Fibroblast of lung (primary cell): ENCODE data around the gene TSPAN19. TPM values are rescaled to one million over a fixed set of nuclear protein-coding genes. Genes with fewer than 3 reads are reported as not detected.

ENCODE experiments used
- DNase-seq, 2 donors: peaks; one replicate each; pipeline versions ENCODE4 v3.0.0 to v3.0.0-alpha.2; 2010; ENCODE audit warnings: low read depth in 2 of 2
- H2AFZ ChIP-seq: 2 replicates; pipeline ENCODE4 v1.5.1; 2012; ENCODE audit warnings: low read length, control low read depth, inconsistent platforms
- H3K27ac ChIP-seq: 2 replicates; pipeline ENCODE4 v1.5.1; 2011; ENCODE audit warnings: low read length, control low read depth; ENCODE audit not compliant: insufficient read depth
- H3K27me3 ChIP-seq: 2 replicates; pipeline ENCODE4 v1.5.1; 2011; ENCODE audit warnings: mild to moderate bottlenecking, low read length; ENCODE audit not compliant: control insufficient read depth, insufficient read depth
- H3K36me3 ChIP-seq: 2 replicates; pipeline ENCODE4 v1.5.1; 2011; ENCODE audit warnings: low read length; ENCODE audit not compliant: control insufficient read depth, insufficient read depth
- H3K4me1 ChIP-seq: 2 replicates; pipeline ENCODE4 v1.5.1; 2011; ENCODE audit warnings: low read length; ENCODE audit not compliant: control insufficient read depth, insufficient read depth; ENCODE audit errors: extremely low read depth
- H3K4me2 ChIP-seq: 2 replicates; pipeline ENCODE4 v1.5.1; 2011; ENCODE audit warnings: low read length, control low read depth; ENCODE audit not compliant: insufficient read depth; ENCODE audit errors: extremely low read depth
- H3K4me3 ChIP-seq, 4 experiments: fragments of 200-600 bp in 1 of 4; sonication (generic) in 1 of 4; replicated peaks in 1 of 4; 2 replicates each; pipeline ENCODE4 v1.5.1; 2011 to 2016; ENCODE audit warnings: low read length in 4 of 4, low read depth in 3 of 4, mild to moderate bottlenecking in 3 of 4, control low read depth in 2 of 4, inconsistent platforms in 1 of 4, mixed read lengths in 1 of 4; ENCODE audit not compliant: insufficient read depth in 1 of 4; ENCODE audit errors: control extremely low read depth in 1 of 4
- H3K79me2 ChIP-seq: 2 replicates; pipeline ENCODE4 v1.5.1; 2012; ENCODE audit warnings: mild to moderate bottlenecking, low read length, inconsistent platforms; ENCODE audit not compliant: control insufficient read depth, insufficient read depth
- H3K9ac ChIP-seq: 2 replicates; pipeline ENCODE4 v1.5.1; 2011; ENCODE audit warnings: mild to moderate bottlenecking, low read length, control low read depth; ENCODE audit not compliant: insufficient read depth
- H3K9me3 ChIP-seq: 2 replicates; pipeline ENCODE4 v1.5.1; 2012; ENCODE audit warnings: low read depth, low read length; ENCODE audit not compliant: control insufficient read depth, insufficient read depth
- H4K20me1 ChIP-seq: 2 replicates; pipeline ENCODE4 v1.5.1; 2011; ENCODE audit warnings: low read length; ENCODE audit not compliant: control insufficient read depth, insufficient read depth; ENCODE audit errors: extremely low read depth
- CTCF ChIP-seq, 2 donors: IDR thresholded peaks in 1 of 2; conservative IDR thresholded peaks in 1 of 2; 1 replicate in 1 of 2; 2 replicates in 1 of 2; pipeline ENCODE4 v1.5.1; 2011 to 2012; ENCODE audit warnings: low read length in 2 of 2, control low read depth in 1 of 2, inconsistent platforms in 1 of 2, low read depth in 1 of 2, mild to moderate bottlenecking in 1 of 2
- EZH2 ChIP-seq: IDR thresholded peaks from 2 replicates; pipeline ENCODE4 v1.5.1; 2012; ENCODE audit warnings: low read length, control low read depth, mild to moderate bottlenecking; ENCODE audit errors: missing control alignments
- polyA plus RNA-seq, 2 donors: library from polyadenylated mRNA; depleted of rRNA in 1 of 2; stranded (reverse) in 1 of 2; unstranded in 1 of 2; fragments of >200 nt; gene quantifications; 2 replicates each; pipeline ENCODE4 v1.2.1, GENCODE V29; 2011 to 2012; ENCODE audit warnings: missing spikeins in 1 of 2
- total RNA-seq: library from RNA; depleted of rRNA; stranded (reverse); fragments of >200 nt; gene quantifications from 2 replicates; pipeline ENCODE4 v1.2.1, GENCODE V29; 2014

The TSPAN19 gene
- total and polyA plus RNA-seq, 2 donors (not counting 1 experiment from before 2014, with no cell fraction given), result not detected

- no peak overlapping the region for H3K27ac ChIP-seq
- DNase-seq, result no peak
- H3K4me3 ChIP-seq, result no peak overlapping the region
- no peak overlapping the region for H2AFZ ChIP-seq
- no peak overlapping the region for H3K9ac ChIP-seq
- no peaks in the 10 kb centered on the region for H3K27me3 ChIP-seq
- no peaks in the 10 kb centered on the region for H4K20me1 ChIP-seq
- no peaks in the 10 kb centered on the region for H3K4me1 ChIP-seq
- H3K9me3 ChIP-seq, result no peaks in the 10 kb centered on the region
- H3K4me2 ChIP-seq, result no peak overlapping the region
- no peak for TF ChIP-seq CTCF (conservative IDR thresholded peaks at IDR 0.05 in 1 of 2, IDR thresholded peaks at IDR 0.05 in 1 of 2; ENCODE audit: low read depth in 1 of 2, low read length in 2 of 2)
- no peak for TF ChIP-seq EZH2
- no peaks in the 10 kb centered on the region for H3K79me2 ChIP-seq
- no peaks in the 10 kb centered on the region for H3K36me3 ChIP-seq
Observed at GRCh38 chr12:84982888-84983287, 53.2 kb downstream of the TSPAN19 start.

DNA sequence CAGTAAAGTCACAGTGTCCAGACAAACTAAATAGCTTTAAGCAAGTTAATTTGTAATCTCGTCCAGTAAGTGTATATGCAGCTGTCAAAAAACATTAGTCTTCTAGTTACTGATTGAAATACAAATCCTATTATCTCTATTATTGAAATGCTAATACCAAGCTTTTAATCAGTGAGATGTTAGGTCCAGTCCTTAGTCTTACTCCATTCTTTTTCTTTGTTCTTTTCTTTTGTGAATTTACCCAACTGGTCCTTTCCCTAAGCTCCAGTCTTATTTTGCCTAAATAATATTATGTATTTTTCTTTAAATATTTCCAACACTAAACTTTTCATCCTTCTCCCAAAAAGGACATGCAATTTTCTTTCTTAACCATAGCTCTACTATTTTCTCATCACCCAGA, 57.2 kb downstream of the TSPAN19 start:
- TF ChIP-seq EZH2 (no peak), CTCF (conservative IDR thresholded peaks at IDR 0.05 in 1 of 2, IDR thresholded peaks at IDR 0.05 in 1 of 2; ENCODE audit: low read depth in 1 of 2, low read length in 2 of 2) (no peak)
- no peaks in the 10 kb centered on the region for H3K27me3 ChIP-seq
- no peaks in the 10 kb centered on the region for H3K79me2 ChIP-seq
- no peaks in the 10 kb centered on the region for H3K9me3 ChIP-seq
- H3K27ac ChIP-seq, result no peak overlapping the region
- no peak overlapping the region for H3K4me3 ChIP-seq
- no peaks in the 10 kb centered on the region for H4K20me1 ChIP-seq
- no peak for DNase-seq
- no peak overlapping the region for H2AFZ ChIP-seq
- H3K9ac ChIP-seq, result no peak overlapping the region
- no peaks in the 10 kb centered on the region for H3K4me1 ChIP-seq
- H3K4me2 ChIP-seq, result no peak overlapping the region
- H3K36me3 ChIP-seq, result no peaks in the 10 kb centered on the region

DNA sequence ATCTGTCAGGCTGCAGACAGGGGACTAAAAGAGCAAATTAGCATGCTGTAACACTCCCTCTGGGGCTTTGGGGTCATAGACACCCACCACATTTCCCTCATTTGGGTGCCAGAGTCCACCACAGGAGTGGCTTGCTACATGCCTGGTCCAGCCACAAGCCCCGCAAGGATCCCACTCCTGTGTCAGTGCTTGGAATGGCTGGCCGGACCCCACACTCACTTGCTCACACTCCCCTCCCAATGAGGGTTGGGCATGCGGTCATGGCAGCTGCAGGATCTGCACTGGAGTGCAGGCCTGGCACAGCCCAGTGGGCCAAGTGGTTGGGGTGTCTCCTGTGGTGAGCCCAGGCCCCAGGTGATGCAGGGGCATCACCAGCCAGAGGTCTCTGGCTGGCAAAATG, 59.9 kb downstream of the TSPAN19 start:
- no peaks in the 10 kb centered on the region for H4K20me1 ChIP-seq
- no peak overlapping the region for H3K4me2 ChIP-seq
- no peak for TF ChIP-seq CTCF (conservative IDR thresholded peaks at IDR 0.05 in 1 of 2, IDR thresholded peaks at IDR 0.05 in 1 of 2; ENCODE audit: low read depth in 1 of 2, low read length in 2 of 2)
- no peak for TF ChIP-seq EZH2
- H3K4me1 ChIP-seq, result no peaks in the 10 kb centered on the region
- H3K9ac ChIP-seq, result no peak overlapping the region
- no peak overlapping the region for H3K27ac ChIP-seq
- no peaks in the 10 kb centered on the region for H3K36me3 ChIP-seq
- H3K79me2 ChIP-seq, result no peaks in the 10 kb centered on the region
- no peak overlapping the region for H2AFZ ChIP-seq
- H3K9me3 ChIP-seq, result no peaks in the 10 kb centered on the region
- H3K4me3 ChIP-seq, result no peak overlapping the region
- no peaks in the 10 kb centered on the region for H3K27me3 ChIP-seq
- no peak for DNase-seq
